C4-2B (cell line): ENCODE measurements around the gene PDZD2.

Source experiments
- CTCF ChIP-seq: fragments of 450-650 bp; conservative IDR thresholded peaks from 2 replicates; pipeline ENCODE4 v1.5.1; 2017; ENCODE audit warnings: mild to moderate bottlenecking
- ZFX ChIP-seq: fragments of 450-650 bp; IDR thresholded peaks from 2 replicates; pipeline ENCODE4 v1.6.1; 2017

- no peak for TF ChIP-seq CTCF
- no peak for TF ChIP-seq ZFX
These were observed 282.9 kb downstream of the PDZD2 start for GRCh38 chr5:31921852-31922305.
